Large intestine (tissue), 3 donors: ENCODE measurements around the gene TRIM31. TPM values are rescaled to one million over a fixed set of nuclear protein-coding genes. Genes with fewer than 3 reads are reported as not detected.
A peak's percentile ranks its signal among the peaks of the same experiment; 100 is the strongest.

Experiments
- DNase-seq, 2 donors: peaks; one replicate each; pipeline versions ENCODE4 v3.0.0 to v3.0.0-alpha.2; 2013
- H3K27ac ChIP-seq: one replicate; pipeline ENCODE4 v1.5.1; 2013; ENCODE audit warnings: low read length
- H3K27me3 ChIP-seq: 2 replicates; pipeline ENCODE4 v1.6.1; 2013; ENCODE audit warnings: low read length; ENCODE audit not compliant: control insufficient read depth, insufficient read depth
- H3K36me3 ChIP-seq: 2 replicates; pipeline ENCODE4 v1.6.1; 2013; ENCODE audit warnings: low read length; ENCODE audit not compliant: control insufficient read depth, insufficient read depth
- H3K4me1 ChIP-seq: one replicate; pipeline ENCODE4 v1.6.1; 2013; ENCODE audit warnings: low read length; ENCODE audit not compliant: control insufficient read depth, insufficient read depth
- H3K4me3 ChIP-seq: one replicate; pipeline ENCODE4 v1.5.1; 2013; ENCODE audit warnings: low read length
- H3K9me3 ChIP-seq: one replicate; pipeline ENCODE4 v1.6.1; 2013; ENCODE audit warnings: mild to moderate bottlenecking, low read depth, low read length, moderate library complexity; ENCODE audit not compliant: control insufficient read depth
- WGBS: methylation state at CpG from one replicate; pipeline ENCODE4 v1.1.5; 2013; ENCODE audit warnings: low lambda C conversion rate; ENCODE audit not compliant: insufficient coverage; 5-methylcytosine and 5-hydroxymethylcytosine counted together
- polyA plus RNA-seq: library from polyadenylated mRNA; unstranded; fragments of 120-200 nt; gene quantifications from one replicate; pipeline ENCODE4 v1.2.1, GENCODE V29; 2013

The TRIM31 gene
- polyA plus RNA-seq, 1 donor = 5.7 TPM

- H3K4me1 ChIP-seq = peaks cover 29% of the 10 kb centered on the region
- H3K9me3 ChIP-seq = no peaks in the 10 kb centered on the region
- H3K27ac ChIP-seq = peak overlapping the region; percentile 82
- peaks cover 6% of the 10 kb centered on the region for H3K27me3 ChIP-seq
- no peaks in the 10 kb centered on the region for H3K36me3 ChIP-seq
- WGBS = 67% methylated on average over 1 of the region's 10 CpGs
- peak in 1 of 2 donors; percentile 11 for DNase-seq
- peak overlapping the region; percentile 32 for H3K4me3 ChIP-seq
Observed at GRCh38 chr6:30112402-30112994, 392 bp downstream of the TRIM31 start.

GRCh38 chr6:30111266-30111856 is 1.5 kb downstream of the TRIM31 start:
- no CpG with 5 or more reads among the region's 27 CpGs for WGBS
- Histone ChIP-seq H3K27ac (peak overlapping the region; percentile 82), H3K4me1 (peaks cover 29% of the 10 kb centered on the region), H3K36me3 (no peaks in the 10 kb centered on the region), H3K4me3 (peak overlapping the region; percentile 32), H3K27me3 (peaks cover 6% of the 10 kb centered on the region), H3K9me3 (no peaks in the 10 kb centered on the region)
- DNase-seq = peak in 1 of 2 donors; percentile 39

GRCh38 chr6:30104661-30105060 is 8.2 kb downstream of the TRIM31 start:
- WGBS = no CpG with 5 or more reads among the region's 2 CpGs
- DNase-seq = no peak
- no peaks in the 10 kb centered on the region for H3K9me3 ChIP-seq

GRCh38 chr6:30103872-30104179 is 9.1 kb downstream of the TRIM31 start:
- Histone ChIP-seq H3K4me1 (peaks cover 29% of the 10 kb centered on the region), H3K4me3 (peak overlapping the region; percentile 43), H3K27me3 (peaks cover 27% of the 10 kb centered on the region), H3K36me3 (no peaks in the 10 kb centered on the region), H3K9me3 (no peaks in the 10 kb centered on the region), H3K27ac (peak overlapping the region; percentile 81)
- no peak for DNase-seq
- WGBS = no CpG with 5 or more reads among the region's 3 CpGs

More at GRCh38 chr6:30104661-30105060, 8.2 kb downstream of the TRIM31 start:
- peaks cover 29% of the 10 kb centered on the region for H3K4me1 ChIP-seq
- H3K27ac ChIP-seq = no peak overlapping the region
- H3K4me3 ChIP-seq = no peak overlapping the region
- no peaks in the 10 kb centered on the region for H3K36me3 ChIP-seq
- peaks cover 26% of the 10 kb centered on the region for H3K27me3 ChIP-seq

DNA sequence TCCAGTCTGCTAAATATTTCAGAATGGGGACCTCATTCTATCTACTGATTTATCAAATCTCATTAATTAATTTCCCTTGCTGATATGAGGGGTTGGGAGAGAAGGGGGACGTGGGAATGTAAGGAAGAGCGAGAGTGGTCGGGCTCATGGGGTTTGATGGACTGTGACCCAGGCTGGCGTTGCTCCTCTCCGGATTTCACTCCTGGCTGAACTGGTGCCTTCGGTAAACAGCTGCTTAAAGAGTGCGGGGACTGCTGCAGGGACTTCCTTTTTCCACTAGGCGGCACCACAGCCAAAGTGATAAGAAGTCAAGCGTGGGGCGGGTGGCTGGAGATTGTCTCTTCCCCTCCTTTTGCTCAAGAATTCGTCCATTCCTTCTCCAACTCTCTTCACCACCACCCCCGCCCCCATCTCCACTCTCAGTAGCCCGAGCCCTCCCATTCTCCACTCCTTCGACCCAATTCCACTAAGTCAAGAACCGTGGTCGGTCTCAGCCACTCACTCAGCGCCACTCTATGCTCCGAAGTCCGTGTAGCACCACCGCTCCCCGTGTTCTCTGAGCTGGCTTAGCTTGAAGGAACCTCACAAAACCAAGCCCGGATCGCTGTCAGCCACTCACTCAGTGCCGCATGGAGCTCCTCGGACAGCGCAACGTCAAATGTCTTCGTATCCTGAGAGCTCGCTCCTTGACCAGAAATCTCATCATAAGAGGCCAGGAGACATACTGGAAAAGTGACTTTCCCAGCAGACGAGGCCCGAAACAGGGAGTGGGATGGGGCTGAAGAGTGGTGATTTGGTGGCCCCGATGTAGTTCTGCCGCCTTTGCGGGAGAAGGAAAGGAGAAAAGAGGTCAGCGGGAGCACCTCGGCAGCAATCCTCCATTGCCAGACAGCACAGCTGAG is 9.7 kb downstream of the TRIM31 start:
- peak; percentile 87 to 93 for DNase-seq
- 17% methylated on average over 3 of the region's 36 CpGs for WGBS
- H3K4me3 ChIP-seq = peak overlapping the region; percentile 43

DNA sequence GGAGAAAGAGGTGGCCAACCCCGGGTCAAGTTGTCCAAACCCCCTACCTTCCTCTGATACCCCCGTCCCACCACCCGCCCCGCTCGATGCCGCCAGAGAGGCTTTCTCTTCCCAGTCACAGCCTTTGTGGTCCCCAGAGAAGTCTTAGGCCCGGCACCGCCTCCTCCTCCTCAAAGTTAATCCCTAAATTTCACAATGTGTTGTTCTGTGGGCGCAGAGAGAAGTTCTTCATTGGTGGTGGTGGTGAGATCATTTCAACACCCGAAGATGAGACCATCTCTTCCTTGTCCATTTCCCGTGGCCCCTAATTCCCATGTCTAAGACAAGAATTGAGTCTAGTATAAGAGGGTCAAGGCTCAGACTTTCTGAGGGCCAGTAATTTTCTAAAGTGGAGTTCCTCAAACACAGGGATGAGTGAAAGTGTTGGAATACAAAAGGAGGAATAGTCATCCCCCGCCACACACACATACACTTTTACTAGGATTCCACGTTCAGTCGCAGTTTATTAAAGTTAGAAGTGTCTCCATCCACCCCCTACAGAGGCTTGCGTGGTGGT is 10.4 kb downstream of the TRIM31 start:
- WGBS = no CpG with 5 or more reads among the region's 15 CpGs
- Histone ChIP-seq H3K4me3 (peak overlapping the region; percentile 49), H3K36me3 (no peaks in the 10 kb centered on the region), H3K4me1 (peaks cover 42% of the 10 kb centered on the region), H3K27ac (peak overlapping the region; percentile 81), H3K27me3 (peaks cover 29% of the 10 kb centered on the region), H3K9me3 (no peaks in the 10 kb centered on the region)
- no peak for DNase-seq

More for the DNA sequence above, 9.7 kb downstream of the TRIM31 start:
- H3K4me1 ChIP-seq = peaks cover 35% of the 10 kb centered on the region
- peak overlapping the region; percentile 81 for H3K27ac ChIP-seq
- H3K27me3 ChIP-seq = peaks cover 29% of the 10 kb centered on the region
- H3K36me3 ChIP-seq = no peaks in the 10 kb centered on the region
- no peaks in the 10 kb centered on the region for H3K9me3 ChIP-seq

DNA sequence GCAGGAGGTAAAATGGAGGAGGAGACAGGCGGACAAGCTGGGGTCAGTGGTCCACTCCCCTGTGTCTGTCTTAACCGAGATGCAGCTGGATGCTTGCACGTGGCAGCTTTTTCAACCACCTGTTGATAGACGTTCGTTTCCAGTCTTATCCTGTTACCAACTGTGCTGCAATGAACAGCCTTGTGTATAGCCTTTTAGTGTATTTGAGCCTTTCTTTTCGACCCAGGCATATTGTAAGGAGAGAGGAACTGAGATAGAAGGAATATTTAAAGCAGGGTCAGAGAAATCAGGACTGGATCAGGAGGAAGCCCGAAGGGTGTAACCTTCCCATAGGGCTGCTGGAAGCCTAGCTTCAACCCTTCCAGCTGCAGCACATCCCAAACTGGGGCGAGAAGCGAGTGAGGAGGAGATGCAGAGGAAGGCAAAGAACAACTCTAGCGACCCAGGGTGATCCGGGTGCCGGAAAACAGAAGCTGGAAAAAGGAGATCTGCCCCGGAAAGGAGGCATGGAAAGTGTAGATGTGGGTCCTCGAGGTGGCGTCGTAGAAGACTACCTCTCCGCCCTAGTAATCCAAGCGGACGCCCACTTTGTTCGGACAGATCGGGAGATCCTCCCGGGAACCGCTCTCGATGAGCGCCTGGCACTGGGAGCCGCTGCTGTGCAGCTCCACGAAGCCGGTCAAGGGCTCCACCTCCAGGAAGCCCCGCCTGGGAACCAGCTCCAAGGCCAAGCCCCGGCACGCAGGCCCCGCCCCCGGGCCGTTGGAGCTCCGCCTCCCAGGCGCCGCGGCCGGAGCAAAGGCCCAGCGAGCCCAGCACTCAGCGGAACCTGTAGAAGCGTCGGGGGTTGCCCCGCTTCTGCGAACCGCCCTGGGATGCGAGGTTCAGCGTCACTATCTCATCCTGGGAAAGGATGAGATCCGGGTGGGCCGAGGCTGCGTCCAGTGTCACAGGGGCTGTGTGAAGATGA is 11.2 kb downstream of the TRIM31 start:
- peak overlapping the region; percentile 81 for H3K27ac ChIP-seq
- no peaks in the 10 kb centered on the region for H3K36me3 ChIP-seq
- no CpG with 5 or more reads among the region's 51 CpGs for whole genome bisulfite sequencing
- peaks cover 49% of the 10 kb centered on the region for H3K4me1 ChIP-seq
- peaks cover 29% of the 10 kb centered on the region for H3K27me3 ChIP-seq
- no peaks in the 10 kb centered on the region for H3K9me3 ChIP-seq
- DNase-seq = peak; percentile 92
- H3K4me3 ChIP-seq = peak overlapping the region; percentile 49

DNA sequence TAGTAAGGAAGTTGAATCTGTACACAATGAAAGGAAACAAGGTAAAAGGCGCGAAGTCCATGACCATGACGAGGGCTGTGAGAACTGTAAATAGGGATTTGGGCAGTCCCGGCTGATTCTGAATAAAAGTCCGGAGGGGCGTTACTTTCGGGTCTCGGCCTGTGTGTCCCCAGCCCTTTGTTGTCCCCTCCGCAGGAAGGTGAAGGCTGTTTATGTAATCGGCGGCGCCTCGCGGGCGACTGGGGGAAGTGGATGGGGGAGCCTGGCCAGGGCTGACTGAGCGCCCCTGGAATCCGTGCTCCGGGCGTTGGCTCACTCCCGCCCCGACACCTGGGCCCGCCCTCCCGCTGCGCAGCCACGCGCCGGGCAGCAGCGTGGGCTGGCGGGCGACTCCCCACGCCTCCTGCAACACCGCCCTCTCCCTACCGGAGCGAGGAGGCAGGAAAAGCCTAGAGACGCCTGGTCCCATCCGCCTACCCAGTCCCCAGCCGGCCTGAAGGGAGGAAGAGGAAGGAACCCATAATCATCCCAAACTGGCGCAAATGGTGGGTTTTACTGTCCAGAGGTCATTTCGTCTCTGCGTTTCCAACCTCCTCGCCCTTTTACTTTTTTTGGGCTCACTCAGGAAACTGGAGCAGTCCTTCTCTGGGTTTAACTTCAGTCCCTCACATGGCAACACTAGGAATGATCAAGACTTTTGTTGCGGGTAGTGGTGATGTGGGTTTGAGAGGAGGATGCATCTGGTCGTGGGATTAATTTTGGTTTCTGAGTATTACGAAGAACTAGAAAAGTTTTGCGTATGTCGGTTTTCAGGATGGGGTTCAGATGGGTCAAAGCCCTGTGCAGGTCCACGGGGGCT is 12.1 kb downstream of the TRIM31 start:
- no peaks in the 10 kb centered on the region for H3K9me3 ChIP-seq
- H3K4me3 ChIP-seq = peak overlapping the region; percentile 49
- peak overlapping the region; percentile 81 for H3K27ac ChIP-seq
- H3K4me1 ChIP-seq = peaks cover 58% of the 10 kb centered on the region
- DNase-seq = peak; percentile 90 to 93
- WGBS = 20% methylated on average over 1 of the region's 47 CpGs
- peaks cover 27% of the 10 kb centered on the region for H3K27me3 ChIP-seq
- no peaks in the 10 kb centered on the region for H3K36me3 ChIP-seq

- H3K9me3 ChIP-seq = no peaks in the 10 kb centered on the region
- H3K4me1 ChIP-seq = peaks cover 64% of the 10 kb centered on the region
- peak overlapping the region; percentile 49 for H3K4me3 ChIP-seq
- no peak for DNase-seq
- WGBS = 53% methylated on average over 3 of the region's 8 CpGs
- H3K36me3 ChIP-seq = no peaks in the 10 kb centered on the region
- peak overlapping the region; percentile 81 for H3K27ac ChIP-seq
- H3K27me3 ChIP-seq = peaks cover 25% of the 10 kb centered on the region
Observed at GRCh38 chr6:30100154-30100553, 12.7 kb downstream of the TRIM31 start.
